Measurements from ENCODE around the gene SFXN3. TPM values are rescaled to one million over a fixed set of nuclear protein-coding genes. Genes with fewer than 3 reads are reported as not detected.

Gene SFXN3, protein sequence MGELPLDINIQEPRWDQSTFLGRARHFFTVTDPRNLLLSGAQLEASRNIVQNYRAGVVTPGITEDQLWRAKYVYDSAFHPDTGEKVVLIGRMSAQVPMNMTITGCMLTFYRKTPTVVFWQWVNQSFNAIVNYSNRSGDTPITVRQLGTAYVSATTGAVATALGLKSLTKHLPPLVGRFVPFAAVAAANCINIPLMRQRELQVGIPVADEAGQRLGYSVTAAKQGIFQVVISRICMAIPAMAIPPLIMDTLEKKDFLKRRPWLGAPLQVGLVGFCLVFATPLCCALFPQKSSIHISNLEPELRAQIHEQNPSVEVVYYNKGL
- polyA plus RNA-seq: 100 to 1,000 TPM in 2 of 4 donors, 10 to 100 TPM in 2; 35.0 to 222 (median 87.5) TPM
- long read RNA-seq, donor 1, transcript SFXN3-205 (3 exons, 2,541 nt): major isoform, 11 of 257 reads
- long read RNA-seq, donor 1, transcript SFXN3-202 (12 exons, 3,098 nt): minor isoform, 10 of 257 reads
- long read RNA-seq, donor 1, partial matches to known transcripts: 236 of 257 reads
- long read RNA-seq, donor 1, other reads (novel, unspliced or antisense): 0 of 257 reads
- long read RNA-seq, donor 2, partial matches to known transcripts: 0 of 5 reads
- long read RNA-seq, donor 2, other reads (novel, unspliced or antisense): 0 of 5 reads
- long read RNA-seq, donor 3, transcript SFXN3-205 (3 exons, 2,541 nt): major isoform, 5 of 24 reads
- long read RNA-seq, donor 3, partial matches to known transcripts: 15 of 24 reads
- long read RNA-seq, donor 3, other reads (novel, unspliced or antisense): 0 of 24 reads
- long read RNA-seq, donor 4: 0 reads
- long read RNA-seq, donor 5, partial matches to known transcripts: 0 of 3 reads
- long read RNA-seq, donor 5, other reads (novel, unspliced or antisense): 0 of 3 reads
- long read RNA-seq, donor 6, transcript SFXN3-205 (3 exons, 2,541 nt): major isoform, 5 of 25 reads
- long read RNA-seq, donor 6, transcript SFXN3-202 (12 exons, 3,098 nt): major isoform, 5 of 25 reads
- long read RNA-seq, donor 6, partial matches to known transcripts: 13 of 25 reads
- long read RNA-seq, donor 6, other reads (novel, unspliced or antisense): 0 of 25 reads
- long read RNA-seq, donor 7: 0 reads
- long read RNA-seq, donor 8: 0 reads
- long read RNA-seq, donor 9, partial matches to known transcripts: 0 of 2 reads
- long read RNA-seq, donor 9, other reads (novel, unspliced or antisense): 0 of 2 reads
- long read RNA-seq, donor 10, transcript SFXN3-202 (12 exons, 3,098 nt): major isoform, 6 of 16 reads
- long read RNA-seq, donor 10, partial matches to known transcripts: 7 of 16 reads
- long read RNA-seq, donor 10, other reads (novel, unspliced or antisense): 0 of 16 reads

DNA sequence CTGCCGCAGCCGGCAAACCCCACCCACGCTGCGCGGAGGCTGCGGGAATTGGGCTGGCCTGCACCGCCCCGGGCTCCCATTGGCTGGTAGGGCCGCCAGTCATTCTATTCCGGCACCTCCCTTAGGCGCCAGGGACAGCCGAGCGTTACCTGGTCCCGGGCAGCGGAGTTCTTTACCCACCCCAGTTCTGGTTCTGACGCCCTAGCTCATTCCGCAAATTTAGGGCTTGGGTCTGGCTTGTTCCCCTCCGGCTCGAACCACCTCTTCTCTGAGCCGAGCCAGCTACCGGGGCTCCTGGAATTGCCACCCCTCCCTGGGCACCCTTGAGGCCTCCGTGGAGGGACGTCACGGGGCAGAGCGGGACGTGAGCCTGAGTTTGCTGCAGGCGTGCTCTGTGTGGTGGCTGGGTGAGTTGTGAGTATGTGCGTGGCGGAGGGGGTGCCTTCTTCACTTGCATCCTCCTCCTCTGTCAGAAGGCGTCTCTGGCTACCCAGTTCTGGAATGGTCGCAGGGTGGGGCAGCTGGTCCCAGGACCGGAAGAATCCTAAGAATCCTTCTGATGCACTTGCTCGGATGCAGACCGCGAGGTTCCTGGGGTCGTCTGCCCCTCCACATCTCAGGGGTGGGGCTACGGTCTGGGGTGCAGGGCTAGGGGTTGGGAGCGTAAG is at the start of gene SFXN3, which contains the start of gene PDZD7:
TSS of gene SFXN3 (plus strand) at position 107 of the 668 bp plus-strand sequence. CDS start 3,461 bp downstream, outside the sequence.
TSS of gene PDZD7 (minus strand) at position 2 of the 668 bp plus-strand sequence. CDS start 910 bp downstream, outside the sequence.
- H3K4me1 ChIP-seq (ENCODE audit: control insufficient read depth in 3 of 3, insufficient read depth in 2 of 3, low read depth in 1 of 3, low read length in 2 of 3): peaks cover 0 to 52% (median 5%) of the 10 kb centered on the region in 3 donors
- WGBS, 3 donors: 0% methylated on average over 38 of the region's 38 CpGs
- peak within 1 kb of the TSS; percentile 50 to 94 (median 93) for H3K4me3 ChIP-seq (ENCODE audit: low read depth in 1 of 3, low read length in 3 of 3)
- no peaks in the 10 kb centered on the region for H3K27me3 ChIP-seq (ENCODE audit: control insufficient read depth in 3 of 3, insufficient read depth in 3 of 3, low read length in 3 of 3)
- no peaks in the 10 kb centered on the region for H3K9me3 ChIP-seq (ENCODE audit: control insufficient read depth in 2 of 2, insufficient read depth in 1 of 2, low read depth in 1 of 2, low read length in 1 of 2)
- peaks cover 0 to 40% (median 9%) of the 10 kb centered on the region in 3 donors for H3K36me3 ChIP-seq (ENCODE audit: control insufficient read depth in 3 of 3, insufficient read depth in 2 of 3, low read depth in 1 of 3, low read length in 3 of 3)
- peak within 1 kb of the TSS; percentile 96 to 100 (median 100) for H3K27ac ChIP-seq (ENCODE audit: low read depth in 1 of 3, low read length in 2 of 3)
- no peak for FAIRE-seq
- DNase-seq: peak; percentile 95 to 97

DNA sequence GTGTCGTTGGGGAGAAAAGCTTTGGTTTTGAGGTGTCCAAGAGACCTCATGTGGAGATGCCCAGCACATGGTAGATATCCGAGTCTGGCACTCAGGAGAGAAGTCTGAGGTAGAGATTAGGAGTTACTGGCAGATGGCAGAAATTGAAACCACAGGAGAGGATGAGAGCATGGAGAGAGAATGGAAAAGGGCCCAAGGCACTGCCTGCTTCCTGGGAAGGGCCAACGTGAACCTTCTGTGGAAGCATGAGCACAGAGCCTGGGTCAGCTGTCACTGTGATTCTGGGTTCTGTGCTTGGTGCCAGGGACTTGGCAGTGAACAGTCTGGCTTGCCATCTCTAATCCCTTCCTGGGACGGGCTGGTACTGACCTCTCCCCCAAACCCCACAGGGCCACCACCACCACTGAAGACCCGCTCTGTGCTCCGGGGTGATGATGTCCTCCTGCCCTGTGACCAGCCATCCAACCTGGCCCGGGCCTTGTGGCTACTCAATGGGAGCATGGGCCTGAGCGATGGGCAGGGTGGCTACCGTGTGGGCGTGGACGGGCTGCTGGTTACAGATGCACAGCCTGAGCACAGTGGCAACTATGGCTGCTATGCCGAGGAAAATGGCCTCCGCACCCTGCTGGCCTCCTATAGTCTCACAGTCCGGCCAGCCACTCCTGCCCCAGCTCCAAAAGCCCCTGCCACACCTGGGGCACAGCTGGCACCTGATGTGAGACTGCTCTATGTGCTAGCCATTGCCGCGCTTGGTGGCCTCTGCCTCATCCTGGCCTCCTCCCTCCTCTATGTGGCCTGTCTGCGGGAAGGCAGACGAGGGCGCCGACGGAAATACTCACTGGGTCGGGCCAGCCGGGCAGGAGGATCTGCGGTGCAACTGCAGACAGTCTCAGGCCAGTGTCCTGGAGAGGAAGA is 47.9 kb upstream of the SFXN3 start:
- no peak for FAIRE-seq
- Histone ChIP-seq H3K4me3 (ENCODE audit: low read depth in 1 of 3, low read length in 3 of 3) (no peak overlapping the region), H3K36me3 (ENCODE audit: control insufficient read depth in 3 of 3, insufficient read depth in 2 of 3, low read depth in 1 of 3, low read length in 3 of 3) (peaks cover 4 to 77% (median 12%) of the 10 kb centered on the region in 3 donors), H3K4me1 (ENCODE audit: control insufficient read depth in 3 of 3, insufficient read depth in 2 of 3, low read depth in 1 of 3, low read length in 2 of 3) (peaks cover 3 to 21% (median 4%) of the 10 kb centered on the region in 3 donors), H3K27me3 (ENCODE audit: control insufficient read depth in 3 of 3, insufficient read depth in 3 of 3, low read length in 3 of 3) (no peaks in the 10 kb centered on the region), H3K9me3 (ENCODE audit: control insufficient read depth in 2 of 2, insufficient read depth in 1 of 2, low read depth in 1 of 2, low read length in 1 of 2) (no peaks in the 10 kb centered on the region), H3K27ac (ENCODE audit: low read depth in 1 of 3, low read length in 2 of 3) (no peak overlapping the region)
- WGBS, 3 donors: 88 to 91% (median 90%) methylated on average over 24 of the region's 24 CpGs
- no peak for DNase-seq

DNA sequence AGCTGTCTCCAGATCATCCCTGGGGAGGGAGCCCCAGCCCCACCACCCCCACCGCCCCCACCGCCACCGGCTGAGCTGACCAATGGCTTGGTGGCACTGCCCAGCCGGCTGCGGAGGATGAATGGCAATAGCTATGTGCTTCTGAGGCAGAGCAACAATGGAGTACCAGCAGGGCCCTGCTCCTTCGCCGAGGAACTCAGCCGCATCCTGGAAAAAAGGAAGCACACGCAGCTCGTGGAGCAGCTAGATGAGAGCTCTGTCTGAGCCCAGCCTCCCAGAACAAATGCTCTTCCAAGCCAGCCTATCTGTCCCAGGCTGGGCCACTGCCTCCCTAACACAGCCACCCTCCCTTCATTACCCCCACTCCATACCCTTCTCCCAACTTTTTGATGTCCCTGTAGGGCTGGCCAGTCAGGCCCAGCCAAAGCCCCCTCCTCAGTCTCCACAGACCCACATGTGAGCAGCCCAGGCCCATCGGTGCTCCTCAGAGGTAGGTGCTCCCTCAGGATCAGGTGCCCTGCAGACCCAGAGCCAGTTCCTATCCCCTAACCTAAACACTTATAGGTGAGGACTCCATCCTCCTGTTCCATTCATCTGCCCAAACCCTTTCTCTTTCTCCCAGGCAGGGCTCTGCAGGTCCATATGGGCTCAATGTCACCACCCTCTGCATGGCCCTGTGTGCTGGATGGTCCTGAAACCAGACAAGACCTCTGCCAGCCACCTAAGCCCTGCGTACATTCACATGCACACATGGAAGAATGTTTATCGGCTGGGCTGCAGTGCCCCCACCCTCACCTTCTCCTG is 47.0 kb upstream of the SFXN3 start:
- Histone ChIP-seq H3K27ac (ENCODE audit: low read depth in 1 of 3, low read length in 2 of 3) (no peak overlapping the region), H3K9me3 (ENCODE audit: control insufficient read depth in 2 of 2, insufficient read depth in 1 of 2, low read depth in 1 of 2, low read length in 1 of 2) (no peaks in the 10 kb centered on the region), H3K27me3 (ENCODE audit: control insufficient read depth in 3 of 3, insufficient read depth in 3 of 3, low read length in 3 of 3) (no peaks in the 10 kb centered on the region), H3K4me3 (ENCODE audit: low read depth in 1 of 3, low read length in 3 of 3) (no peak overlapping the region), H3K36me3 (ENCODE audit: control insufficient read depth in 3 of 3, insufficient read depth in 2 of 3, low read depth in 1 of 3, low read length in 3 of 3) (peaks cover 2 to 77% (median 7%) of the 10 kb centered on the region in 3 donors), H3K4me1 (ENCODE audit: control insufficient read depth in 3 of 3, insufficient read depth in 2 of 3, low read depth in 1 of 3, low read length in 2 of 3) (peaks cover 3 to 28% (median 5%) of the 10 kb centered on the region in 3 donors)
- 84 to 89% (median 87%) methylated on average over 10 to 13 of the region's 13 CpGs for WGBS, 3 donors
- FAIRE-seq (no peak), DNase-seq (no peak)

- H3K4me1 ChIP-seq (ENCODE audit: control insufficient read depth in 3 of 3, insufficient read depth in 2 of 3, low read depth in 1 of 3, low read length in 2 of 3): peaks cover 3 to 28% (median 5%) of the 10 kb centered on the region in 3 donors
- H3K4me3 ChIP-seq (ENCODE audit: low read depth in 1 of 3, low read length in 3 of 3): no peak overlapping the region
- no peak overlapping the region for H3K27ac ChIP-seq (ENCODE audit: low read depth in 1 of 3, low read length in 2 of 3)
- WGBS, 3 donors: 60 to 82% (median 76%) methylated on average over 2 of the region's 2 CpGs
- H3K36me3 ChIP-seq (ENCODE audit: control insufficient read depth in 3 of 3, insufficient read depth in 2 of 3, low read depth in 1 of 3, low read length in 3 of 3): peaks cover 2 to 77% (median 7%) of the 10 kb centered on the region in 3 donors
- DNase-seq (no peak), FAIRE-seq (no peak)
- H3K27me3 ChIP-seq (ENCODE audit: control insufficient read depth in 3 of 3, insufficient read depth in 3 of 3, low read length in 3 of 3): no peaks in the 10 kb centered on the region
- H3K9me3 ChIP-seq (ENCODE audit: control insufficient read depth in 2 of 2, insufficient read depth in 1 of 2, low read depth in 1 of 2, low read length in 1 of 2): no peaks in the 10 kb centered on the region
These were observed 46.3 kb upstream of the SFXN3 start for GRCh38 chr10:100984672-100985177.

- H3K4me1 ChIP-seq (ENCODE audit: control insufficient read depth in 3 of 3, insufficient read depth in 2 of 3, low read depth in 1 of 3, low read length in 2 of 3): peaks cover 3 to 28% (median 5%) of the 10 kb centered on the region in 3 donors
- H3K9me3 ChIP-seq (ENCODE audit: control insufficient read depth in 2 of 2, insufficient read depth in 1 of 2, low read depth in 1 of 2, low read length in 1 of 2): no peaks in the 10 kb centered on the region
- peak overlapping the region in 1 of 3 donors; percentile 12 for H3K27ac ChIP-seq (ENCODE audit: low read depth in 1 of 3, low read length in 2 of 3)
- 43 to 62% (median 45%) methylated on average over 5 of the region's 5 CpGs for WGBS, 3 donors
- H3K4me3 ChIP-seq (ENCODE audit: low read depth in 1 of 3, low read length in 3 of 3): no peak overlapping the region
- FAIRE-seq (no peak), DNase-seq (peak in 1 of 2 donors; percentile 54)
- peaks cover 2 to 77% (median 7%) of the 10 kb centered on the region in 3 donors for H3K36me3 ChIP-seq (ENCODE audit: control insufficient read depth in 3 of 3, insufficient read depth in 2 of 3, low read depth in 1 of 3, low read length in 3 of 3)
- no peaks in the 10 kb centered on the region for H3K27me3 ChIP-seq (ENCODE audit: control insufficient read depth in 3 of 3, insufficient read depth in 3 of 3, low read length in 3 of 3)
These were observed 45.7 kb upstream of the SFXN3 start for GRCh38 chr10:100985336-100985735.

DNA sequence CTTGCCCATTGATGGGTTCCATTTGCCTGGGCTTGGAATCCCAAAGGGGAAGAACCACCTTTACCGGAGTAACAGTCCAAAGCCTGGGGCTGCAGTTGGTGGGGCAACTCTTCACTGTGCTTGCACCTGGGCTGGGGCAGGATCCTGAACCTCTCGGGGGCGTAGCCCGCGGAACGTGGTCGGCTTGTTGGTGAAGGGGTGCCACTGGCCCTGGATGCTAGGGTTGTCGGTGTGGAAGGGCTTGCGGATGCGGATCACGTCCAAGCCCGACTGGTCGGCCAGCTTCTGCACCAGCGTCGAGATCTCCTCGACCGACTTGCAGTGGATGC is 44.4 kb upstream of the SFXN3 start:
- peaks cover 3 to 28% (median 5%) of the 10 kb centered on the region in 3 donors for H3K4me1 ChIP-seq (ENCODE audit: control insufficient read depth in 3 of 3, insufficient read depth in 2 of 3, low read depth in 1 of 3, low read length in 2 of 3)
- DNase-seq: no peak
- peaks cover 2 to 82% (median 4%) of the 10 kb centered on the region in 3 donors for H3K36me3 ChIP-seq (ENCODE audit: control insufficient read depth in 3 of 3, insufficient read depth in 2 of 3, low read depth in 1 of 3, low read length in 3 of 3)
- H3K4me3 ChIP-seq (ENCODE audit: low read depth in 1 of 3, low read length in 3 of 3): peak overlapping the region; percentile 80 to 92 (median 89)
- no peak for FAIRE-seq
- no peaks in the 10 kb centered on the region for H3K9me3 ChIP-seq (ENCODE audit: control insufficient read depth in 2 of 2, insufficient read depth in 1 of 2, low read depth in 1 of 2, low read length in 1 of 2)
- WGBS, 3 donors: 7 to 16% (median 15%) methylated on average over 16 to 17 of the region's 17 CpGs
- no peaks in the 10 kb centered on the region for H3K27me3 ChIP-seq (ENCODE audit: control insufficient read depth in 3 of 3, insufficient read depth in 3 of 3, low read length in 3 of 3)
- H3K27ac ChIP-seq (ENCODE audit: low read depth in 1 of 3, low read length in 2 of 3): peak overlapping the region in 2 of 3 donors; percentile 67 to 77

All from small intestine (tissue), 16 donors.